ENCODE measurements around the gene CACNA1I. TPM values are rescaled to one million over a fixed set of nuclear protein-coding genes. Genes with fewer than 3 reads are reported as not detected.

The CACNA1I gene
- polyA plus RNA-seq, 1 donor, result 1.1 TPM

GRCh38 chr22:39669432-39669831 lies 98.9 kb downstream of the CACNA1I start:
- DNase-seq, result no peak

GRCh38 chr22:39671936-39672335 lies 101.4 kb downstream of the CACNA1I start:
- no peak for DNase-seq

DNA sequence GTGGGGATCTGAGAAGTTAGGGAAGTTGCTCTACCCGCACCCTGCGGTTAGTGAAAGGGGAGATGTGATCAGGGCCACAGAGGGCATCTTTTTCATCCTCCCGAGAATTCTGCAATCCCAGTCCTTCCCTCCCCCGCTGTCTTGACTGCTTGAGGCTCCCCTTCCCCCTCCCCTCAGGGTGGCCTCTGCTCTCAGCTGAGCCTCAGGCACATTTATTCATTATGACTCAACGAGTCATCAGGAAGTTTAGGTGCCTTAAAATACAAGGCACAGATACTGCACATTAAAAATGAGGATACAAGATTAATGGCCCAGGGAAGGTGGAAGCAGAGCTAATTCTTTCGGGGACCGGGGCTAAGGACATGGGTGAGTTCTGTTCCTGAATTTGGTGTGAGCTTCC lies 104.0 kb downstream of the CACNA1I start:
- no peak for DNase-seq

DNA sequence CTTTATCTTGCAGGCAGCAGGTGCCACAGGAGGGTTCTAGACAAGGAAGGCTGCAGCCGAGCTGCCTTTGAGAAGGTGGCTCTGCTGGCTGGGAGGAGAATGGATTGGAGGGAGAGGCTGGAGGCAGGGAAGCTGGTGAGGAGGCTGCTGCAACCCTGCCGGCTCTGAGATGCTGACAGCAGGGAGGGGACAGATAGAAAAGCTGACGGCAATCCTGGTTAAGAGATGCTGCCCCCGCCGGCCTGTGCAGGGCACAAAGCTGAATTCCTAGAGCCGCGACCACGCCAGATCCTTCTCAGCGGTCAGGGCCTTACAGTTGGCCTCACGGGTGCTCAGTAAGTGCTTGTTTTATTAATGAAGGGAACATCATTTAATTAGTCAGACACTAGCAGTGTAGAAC lies 105.4 kb downstream of the CACNA1I start:
- DNase-seq, result no peak

DNA sequence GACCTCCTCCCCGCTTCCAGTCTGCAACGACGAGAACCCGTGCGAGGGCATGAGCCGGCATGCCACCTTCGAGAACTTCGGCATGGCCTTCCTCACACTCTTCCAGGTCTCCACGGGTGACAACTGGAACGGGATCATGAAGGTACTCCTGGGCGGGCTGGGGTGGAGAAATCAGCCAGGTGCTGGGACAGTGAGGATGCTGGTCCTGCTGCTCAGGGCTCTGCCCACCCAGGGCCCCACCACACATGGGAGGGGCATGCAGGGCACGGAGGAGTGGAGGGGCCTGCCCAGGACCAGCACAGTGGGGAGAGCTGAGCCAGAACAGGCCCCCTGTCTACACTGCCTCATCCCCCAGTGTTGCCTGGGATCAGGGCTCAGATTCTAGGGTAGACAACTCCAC lies 107.4 kb downstream of the CACNA1I start:
- no peak for DNase-seq

- DNase-seq, result no peak
Observed at GRCh38 chr22:39678862-39679490, 108.4 kb downstream of the CACNA1I start.

DNA sequence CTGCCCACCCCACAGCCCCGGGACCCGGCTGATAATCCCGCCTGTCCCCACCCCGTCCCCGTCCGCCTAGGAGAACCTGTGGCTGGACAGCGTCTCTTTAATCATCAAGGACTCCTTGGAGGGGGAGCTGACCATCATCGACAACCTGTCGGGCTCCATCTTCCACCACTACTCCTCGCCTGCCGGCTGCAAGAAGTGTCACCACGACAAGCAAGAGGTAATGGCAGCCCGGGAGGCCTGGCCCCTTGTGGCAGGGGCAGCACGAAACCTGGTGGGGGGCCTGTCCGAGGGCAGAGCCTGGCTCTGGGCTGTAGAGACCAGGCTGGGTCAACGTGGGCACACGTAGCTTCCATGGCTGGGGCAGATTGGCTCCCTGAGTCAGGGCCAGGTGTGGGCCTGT lies 109.1 kb downstream of the CACNA1I start:
- DNase-seq, result no peak

GRCh38 chr22:39680486-39680885 lies 109.9 kb downstream of the CACNA1I start:
- no peak for DNase-seq

- no peak for DNase-seq
Observed at GRCh38 chr22:39681038-39681861, 110.7 kb downstream of the CACNA1I start.

GRCh38 chr22:39682994-39683393 lies 112.4 kb downstream of the CACNA1I start:
- no peak for DNase-seq

GRCh38 chr22:39683639-39684038 lies 113.1 kb downstream of the CACNA1I start:
- no peak for DNase-seq

- DNase-seq, result no peak
Observed at GRCh38 chr22:39684702-39685281, 114.2 kb downstream of the CACNA1I start.

GRCh38 chr22:39685336-39686177 lies 115.0 kb downstream of the CACNA1I start:
- no peak for DNase-seq

DNA sequence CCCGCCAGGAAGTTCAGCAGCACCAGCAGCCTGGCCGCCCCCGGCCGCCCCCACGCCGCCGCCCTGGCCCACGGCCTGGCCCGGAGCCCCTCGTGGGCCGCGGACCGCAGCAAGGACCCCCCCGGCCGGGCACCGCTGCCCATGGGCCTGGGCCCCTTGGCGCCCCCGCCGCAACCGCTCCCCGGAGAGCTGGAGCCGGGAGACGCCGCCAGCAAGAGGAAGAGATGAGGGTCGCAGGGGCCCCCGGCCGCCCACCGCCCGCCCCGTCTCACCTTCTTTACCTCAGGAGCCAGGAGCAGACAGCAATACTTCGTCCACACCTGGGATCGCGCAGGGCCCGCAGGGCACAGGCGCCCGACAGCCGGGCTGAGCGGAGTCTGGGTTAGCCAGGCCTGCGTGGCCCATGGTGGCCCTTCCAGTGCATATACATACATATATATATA lies 115.6 kb downstream of the CACNA1I start:
- no peak for DNase-seq

DNA sequence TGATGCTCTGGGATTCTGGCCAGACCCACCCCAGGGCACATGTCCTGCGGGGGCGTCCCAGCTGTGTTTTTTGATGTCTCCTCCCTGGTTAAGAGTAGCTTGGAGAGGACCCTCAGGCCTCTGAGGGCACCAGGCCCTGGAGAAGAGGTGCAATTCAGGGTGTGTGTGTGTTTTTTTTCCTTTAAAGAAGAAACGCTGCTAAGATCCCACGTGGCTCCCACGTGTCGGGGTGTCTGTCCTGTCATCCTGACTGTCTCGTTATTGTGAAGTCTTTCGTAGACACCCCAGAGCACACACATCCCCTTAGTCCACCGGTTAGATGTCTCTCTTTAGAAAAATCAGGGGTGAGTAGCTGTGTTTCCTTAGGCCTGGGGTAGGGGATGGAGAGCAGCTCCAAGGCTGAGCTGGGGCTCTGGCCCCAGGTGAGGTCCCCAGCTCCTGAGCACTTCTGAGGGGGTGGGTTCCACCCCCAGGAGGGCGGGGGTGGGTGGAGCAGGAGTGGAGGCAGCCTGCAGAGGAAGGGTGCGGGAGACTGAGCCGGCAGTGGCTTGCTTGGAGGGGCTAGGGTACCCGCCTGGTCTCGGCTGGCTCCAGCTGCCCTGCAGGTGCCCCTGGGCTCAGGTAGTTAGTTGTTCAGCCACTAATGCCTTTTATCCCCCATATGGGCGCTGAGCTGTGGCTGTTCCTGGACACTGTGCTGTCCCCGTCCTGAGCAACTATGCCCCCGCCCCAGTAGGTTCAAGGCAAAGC lies 116.4 kb downstream of the CACNA1I start:
- no peak for DNase-seq

DNA sequence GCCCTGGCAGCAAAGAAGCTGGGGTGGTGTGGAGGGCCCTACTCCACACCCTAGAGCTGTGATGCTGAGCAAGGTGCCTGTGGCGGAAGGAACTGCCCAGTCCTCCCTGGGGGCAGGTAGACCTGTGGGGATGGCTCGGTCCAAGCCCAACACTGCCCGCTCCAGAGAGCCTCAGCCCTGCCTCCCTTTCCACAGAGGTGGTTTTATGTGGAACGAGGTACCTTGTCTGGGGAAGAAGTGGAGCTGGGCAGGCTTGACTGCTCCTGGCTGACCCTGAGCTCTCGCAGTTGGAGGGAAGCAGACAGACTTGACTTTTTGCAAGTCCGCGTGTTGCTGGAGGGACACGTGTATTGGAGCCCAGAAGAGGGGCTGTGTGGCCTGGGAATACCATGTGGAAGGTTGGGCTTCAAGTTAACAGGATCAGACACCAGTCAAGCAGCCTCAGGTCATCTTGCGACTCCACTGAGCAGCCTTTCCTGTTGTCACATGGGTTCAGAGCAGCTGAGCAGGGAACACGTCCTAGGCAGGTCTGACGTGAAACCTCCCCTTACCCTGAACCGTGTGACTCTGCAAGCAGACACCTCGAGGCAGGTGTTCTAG lies 117.7 kb downstream of the CACNA1I start:
- no peak for DNase-seq

GRCh38 chr22:39689421-39689820 lies 118.9 kb downstream of the CACNA1I start:
- DNase-seq, result no peak

GRCh38 chr22:39690881-39691605 lies 120.5 kb downstream of the CACNA1I start:
- DNase-seq, result no peak

- no peak for DNase-seq
Observed at GRCh38 chr22:39693943-39694500, 123.5 kb downstream of the CACNA1I start.

- no peak for DNase-seq
Observed at GRCh38 chr22:39697790-39698430, 127.4 kb downstream of the CACNA1I start.
